ENCODE results near the gene PNMA6A. TPM values are rescaled to one million over a fixed set of nuclear protein-coding genes. Genes with fewer than 3 reads are reported as not detected.

The PNMA6A gene
- total and polyA plus RNA-seq, 2 of the 13 experiments (the other 11 are each of a cell fraction or from before 2014, with no cell fraction given): 0.11 to 0.66 TPM

- H2AFZ ChIP-seq (ENCODE audit: low read length): no peak overlapping the region
- CTCF ChIA-PET (ENCODE audit: low intra/inter-chr PET ratio, low total read pairs): no interaction called here
- DNase-seq (ENCODE audit: low spot score) (peak; percentile 79), FAIRE-seq (peak; percentile 99), ATAC-seq (peak; percentile 83)
- no peaks in the 10 kb centered on the region for H4K20me1 ChIP-seq (ENCODE audit: insufficient read depth, low read length)
- intact Hi-C loops (cut with micrococcal nuclease; ENCODE audit: unreplicated experiment): no loop called here
- H3K4me3 ChIP-seq (replicated peaks in 1 of 3; ENCODE audit: insufficient read depth in 1 of 3, low read depth in 2 of 3, low read length in 3 of 3): no peak overlapping the region; a peak in 1 of 6 replicates
- in situ Hi-C loops (cut with HindIII; ENCODE audit: extremely low pct_ligation_motif_present, low pct_unique_long_range_greater_than_20kb): no loop called here
- H3K4me1 ChIP-seq (ENCODE audit: insufficient read depth, low read length): peaks cover 42% of the 10 kb centered on the region
- no peaks in the 10 kb centered on the region for H3K36me3 ChIP-seq (replicated peaks in 1 of 2; ENCODE audit: control insufficient read depth in 1 of 2, insufficient read depth in 2 of 2, low read length in 2 of 2)
- H3K27ac ChIP-seq (ENCODE audit: extremely low read length, insufficient read depth, low read length): peak overlapping the region; percentile 78
- no TSS peak for BruUV-seq (replicated peaks)
- H3K79me2 ChIP-seq (ENCODE audit: insufficient read depth, low read length): no peaks in the 10 kb centered on the region
- POLR2A ChIA-PET: interaction anchor here (0.6 to 1.2 kb wide), 2 partner anchors 39 to 1477 kb away, joined by 3 to 4 read pairs; no protein-coding TSS in a partner anchor
- peak overlapping the region; percentile 43 for H3K4me2 ChIP-seq (ENCODE audit: low read depth, low read length)
- H3K27me3 ChIP-seq (ENCODE audit: control insufficient read depth in 1 of 2, insufficient read depth in 2 of 2, low read length in 2 of 2): no peaks in the 10 kb centered on the region
- H3K9ac ChIP-seq (ENCODE audit: insufficient read depth, low read depth, low read length): peak overlapping the region; percentile 13; the same call in 1 of the 2 replicates
- H3K9me3 ChIP-seq (ENCODE audit: low read length): no peaks in the 10 kb centered on the region
- no peak for TF ChIP-seq PATZ1 (CRISPR knock-in tag; IDR thresholded peaks at IDR 0.05)
- no peak for TF ChIP-seq ZNF543 (CRISPR knock-in tag; IDR thresholded peaks at IDR 0.05)
- 0 out of 2 replicates have a peak, but pooled peaks have one; percentile 17 for TF ChIP-seq NR2F6 (IDR thresholded peaks at IDR 0.05)
- TF ChIP-seq NR2F6 (CRISPR knock-in tag; IDR thresholded peaks at IDR 0.05): no peak
- TF ChIP-seq MYNN (CRISPR knock-in tag; IDR thresholded peaks at IDR 0.05; ENCODE audit: low read depth): no peak
- TF ChIP-seq, protein P1, sequence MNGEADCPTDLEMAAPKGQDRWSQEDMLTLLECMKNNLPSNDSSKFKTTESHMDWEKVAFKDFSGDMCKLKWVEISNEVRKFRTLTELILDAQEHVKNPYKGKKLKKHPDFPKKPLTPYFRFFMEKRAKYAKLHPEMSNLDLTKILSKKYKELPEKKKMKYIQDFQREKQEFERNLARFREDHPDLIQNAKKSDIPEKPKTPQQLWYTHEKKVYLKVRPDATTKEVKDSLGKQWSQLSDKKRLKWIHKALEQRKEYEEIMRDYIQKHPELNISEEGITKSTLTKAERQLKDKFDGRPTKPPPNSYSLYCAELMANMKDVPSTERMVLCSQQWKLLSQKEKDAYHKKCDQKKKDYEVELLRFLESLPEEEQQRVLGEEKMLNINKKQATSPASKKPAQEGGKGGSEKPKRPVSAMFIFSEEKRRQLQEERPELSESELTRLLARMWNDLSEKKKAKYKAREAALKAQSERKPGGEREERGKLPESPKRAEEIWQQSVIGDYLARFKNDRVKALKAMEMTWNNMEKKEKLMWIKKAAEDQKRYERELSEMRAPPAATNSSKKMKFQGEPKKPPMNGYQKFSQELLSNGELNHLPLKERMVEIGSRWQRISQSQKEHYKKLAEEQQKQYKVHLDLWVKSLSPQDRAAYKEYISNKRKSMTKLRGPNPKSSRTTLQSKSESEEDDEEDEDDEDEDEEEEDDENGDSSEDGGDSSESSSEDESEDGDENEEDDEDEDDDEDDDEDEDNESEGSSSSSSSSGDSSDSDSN (CRISPR knock-in tag; IDR thresholded peaks at IDR 0.05): no peak
- peak; percentile 64 for TF ChIP-seq ARID5B (CRISPR knock-in tag; IDR thresholded peaks at IDR 0.05)
- no peak for TF ChIP-seq ZBTB33 (CRISPR knock-in tag; IDR thresholded peaks at IDR 0.05)
- no peak for TF ChIP-seq NRL (CRISPR knock-in tag; IDR thresholded peaks at IDR 0.05; ENCODE audit: borderline replicate concordance)
- TF ChIP-seq, protein P2, sequence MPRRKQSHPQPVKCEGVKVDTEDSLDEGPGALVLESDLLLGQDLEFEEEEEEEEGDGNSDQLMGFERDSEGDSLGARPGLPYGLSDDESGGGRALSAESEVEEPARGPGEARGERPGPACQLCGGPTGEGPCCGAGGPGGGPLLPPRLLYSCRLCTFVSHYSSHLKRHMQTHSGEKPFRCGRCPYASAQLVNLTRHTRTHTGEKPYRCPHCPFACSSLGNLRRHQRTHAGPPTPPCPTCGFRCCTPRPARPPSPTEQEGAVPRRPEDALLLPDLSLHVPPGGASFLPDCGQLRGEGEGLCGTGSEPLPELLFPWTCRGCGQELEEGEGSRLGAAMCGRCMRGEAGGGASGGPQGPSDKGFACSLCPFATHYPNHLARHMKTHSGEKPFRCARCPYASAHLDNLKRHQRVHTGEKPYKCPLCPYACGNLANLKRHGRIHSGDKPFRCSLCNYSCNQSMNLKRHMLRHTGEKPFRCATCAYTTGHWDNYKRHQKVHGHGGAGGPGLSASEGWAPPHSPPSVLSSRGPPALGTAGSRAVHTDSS (CRISPR knock-in tag; conservative IDR thresholded peaks at IDR 0.05): no peak
- TF ChIP-seq ZBTB7B (CRISPR knock-in tag; IDR thresholded peaks at IDR 0.05): no peak
- no peak for TF ChIP-seq ESRRA (CRISPR knock-in tag; IDR thresholded peaks at IDR 0.05; ENCODE audit: low read depth)
- TF ChIP-seq GATAD2A (CRISPR knock-in tag; IDR thresholded peaks at IDR 0.05): peak; percentile 75; the same call in 1 of the 2 replicates
These were observed 8.9 kb upstream of the PNMA6A start for GRCh38 chrX:153063315-153063714.
